Endodermal cell (in vitro differentiated cells): ENCODE data around the gene CBLC. TPM values are rescaled to one million over a fixed set of nuclear protein-coding genes. Genes with fewer than 3 reads are reported as not detected.

ENCODE experiments used
- DNase-seq: peaks from one replicate; pipeline ENCODE4 v3.0.0-alpha.2; 2017
- H3K27ac ChIP-seq: 2 replicates; pipeline ENCODE4 v1.5.1; 2013; ENCODE audit warnings: mild to moderate bottlenecking, low read depth, low read length, moderate library complexity
- H3K27me3 ChIP-seq: 2 replicates; pipeline ENCODE4 v1.6.1; 2013; ENCODE audit warnings: mild to moderate bottlenecking, low read length, moderate library complexity; ENCODE audit not compliant: insufficient read depth, control insufficient read depth, poor library complexity, severe bottlenecking
- H3K36me3 ChIP-seq: 2 replicates; pipeline ENCODE4 v1.7.0; 2013; ENCODE audit warnings: mild to moderate bottlenecking, low read length, moderate library complexity; ENCODE audit not compliant: control insufficient read depth, insufficient read depth
- H3K4me1 ChIP-seq: one replicate; pipeline ENCODE4 v1.7.0; 2013; ENCODE audit warnings: low read length; ENCODE audit not compliant: control insufficient read depth, insufficient read depth
- H3K4me3 ChIP-seq: 2 replicates; pipeline ENCODE4 v1.5.1; 2013; ENCODE audit warnings: mild to moderate bottlenecking, low read length, moderate library complexity
- H3K9ac ChIP-seq: 2 replicates; pipeline ENCODE4 v1.6.1; 2013; ENCODE audit warnings: mild to moderate bottlenecking, low read length, moderate library complexity; ENCODE audit not compliant: poor library complexity, severe bottlenecking; ENCODE audit errors: extremely low read depth
- H3K9me3 ChIP-seq: 2 replicates; pipeline ENCODE4 v1.6.1; 2013; ENCODE audit warnings: mild to moderate bottlenecking, low read length, moderate library complexity; ENCODE audit not compliant: control insufficient read depth
- H3K27ac Mint-ChIP-seq: 2 replicates; pipeline ENCODE4 v1.8.0; 2020; ENCODE audit warnings: mixed read lengths
- H3K27me3 Mint-ChIP-seq: 2 replicates; pipeline ENCODE4 v1.8.0; 2021; ENCODE audit warnings: mild to moderate bottlenecking, mixed read lengths; ENCODE audit not compliant: insufficient read depth
- H3K36me3 Mint-ChIP-seq: 2 replicates; pipeline ENCODE4 v1.8.0; 2020; ENCODE audit warnings: low read depth, mixed read lengths
- H3K4me1 Mint-ChIP-seq: 2 replicates; pipeline ENCODE4 v1.8.0; 2020; ENCODE audit warnings: mixed read lengths
- H3K4me3 Mint-ChIP-seq: 2 replicates; pipeline ENCODE4 v1.8.0; 2020; ENCODE audit warnings: mild to moderate bottlenecking, moderate library complexity, mixed read lengths
- H3K9me3 Mint-ChIP-seq: 2 replicates; pipeline ENCODE4 v1.8.0; 2020; ENCODE audit warnings: mild to moderate bottlenecking, mixed read lengths
- CTCF ChIP-seq: fragments of 200-600 bp; sonication (generic); conservative IDR thresholded peaks from 2 replicates; pipeline ENCODE4 v1.5.0; 2021; ENCODE audit warnings: antibody characterized with exemption, mild to moderate bottlenecking
- WGBS, 2 experiments: methylation state at CpG; one replicate each; pipeline versions ENCODE4 v1.1.5 to v1.1.7; 2013; ENCODE audit warnings: missing lambda C conversion rate in 2 of 2, mixed read lengths in 1 of 2; ENCODE audit not compliant: insufficient coverage in 1 of 2, insufficient read length in 1 of 2; 5-methylcytosine and 5-hydroxymethylcytosine counted together
- total RNA-seq, 2 donors: library from RNA; stranded (reverse); fragmentation: NEBNext Ultra II Directional in 1 of 2; extraction: Animal tissue kit (Norgen Biotek cat#: 25700) in 1 of 2; gene quantifications; 2 replicates in 1 of 2; 3 replicates in 1 of 2; pipeline ENCODE4 v1.2.1, GENCODE V29; 2021

CBLC gene
- total RNA-seq, 2 donors from 2014 or later = 6.6 to 15.5 TPM

GRCh38 chr19:44734357-44734756, 43.3 kb upstream of the CBLC start:
- Histone ChIP-seq H3K36me3 (no peaks in the 10 kb centered on the region), H3K27ac (no peak overlapping the region), H3K4me1 (no peaks in the 10 kb centered on the region), H3K4me3 (no peak overlapping the region), H3K9ac (no peak overlapping the region), H3K27me3 (no peaks in the 10 kb centered on the region), H3K9me3 (no peaks in the 10 kb centered on the region)
- Mint-ChIP-seq H3K36me3 (no peaks in the 10 kb centered on the region), H3K27ac (no peak overlapping the region), H3K4me1 (peaks cover 2% of the 10 kb centered on the region), H3K4me3 (no peak overlapping the region), H3K9me3 (no peaks in the 10 kb centered on the region), H3K27me3 (peaks cover 30% of the 10 kb centered on the region)
- DNase-seq = no peak
- no peak for TF ChIP-seq CTCF
- 0% methylated on average over 1 of the region's 1 CpG for WGBS, 2 experiments

GRCh38 chr19:44735011-44735410, 42.7 kb upstream of the CBLC start:
- H3K4me1 ChIP-seq = no peaks in the 10 kb centered on the region

GRCh38 chr19:44737238-44738071, 40.2 kb upstream of the CBLC start:
- WGBS, 2 experiments = 73 to 82% methylated on average over 6 to 13 of the region's 13 CpGs
- H3K4me1 ChIP-seq = no peaks in the 10 kb centered on the region
- TF ChIP-seq CTCF = no peak
- no peaks in the 10 kb centered on the region for H3K27me3 ChIP-seq
- Mint-ChIP-seq H3K36me3 (no peaks in the 10 kb centered on the region), H3K27me3 (peaks cover 26% of the 10 kb centered on the region), H3K4me3 (no peak overlapping the region), H3K4me1 (peaks cover 2% of the 10 kb centered on the region), H3K27ac (no peak overlapping the region), H3K9me3 (no peaks in the 10 kb centered on the region)
- no peaks in the 10 kb centered on the region for H3K36me3 ChIP-seq
- H3K9ac ChIP-seq = no peak overlapping the region
- H3K27ac ChIP-seq = no peak overlapping the region
- DNase-seq = no peak
- H3K4me3 ChIP-seq = no peak overlapping the region
- H3K9me3 ChIP-seq = no peaks in the 10 kb centered on the region

More at GRCh38 chr19:44735011-44735410, 42.7 kb upstream of the CBLC start:
- WGBS, 2 experiments = 70 to 74% methylated on average over 5 of the region's 5 CpGs
- no peak overlapping the region for H3K27ac ChIP-seq
- Mint-ChIP-seq H3K4me1 (peaks cover 2% of the 10 kb centered on the region), H3K36me3 (no peaks in the 10 kb centered on the region), H3K27me3 (peaks cover 33% of the 10 kb centered on the region), H3K4me3 (no peak overlapping the region), H3K27ac (no peak overlapping the region), H3K9me3 (no peaks in the 10 kb centered on the region)
- DNase-seq = no peak
- H3K9ac ChIP-seq = no peak overlapping the region
- no peaks in the 10 kb centered on the region for H3K36me3 ChIP-seq
- no peak for TF ChIP-seq CTCF
- H3K27me3 ChIP-seq = no peaks in the 10 kb centered on the region
- no peaks in the 10 kb centered on the region for H3K9me3 ChIP-seq
- no peak overlapping the region for H3K4me3 ChIP-seq
